GM18951 (cell line): ENCODE data around the gene TFDP2.

Source experiments
- POLR2A ChIP-seq: IDR thresholded peaks from 4 replicates; pipeline ENCODE4 v1.6.1; 2011; ENCODE audit warnings: mild to moderate bottlenecking; ENCODE audit not compliant: insufficient read length, insufficient read depth; ENCODE audit errors: extremely low read depth
- in situ Hi-C: fragments of 300-500 bp; cut with MboI; formaldehyde crosslinking; loops from one replicate; pipeline ENCODE4 v1.12.0; 2022; ENCODE audit warnings: low sequenced_read_pairs, mixed read lengths, inconsistent platforms; ENCODE audit not compliant: unreplicated experiment

Gene TFDP2

GRCh38 chr3:141949399-141949798 is 199.9 kb downstream of the TFDP2 start:
- TF ChIP-seq POLR2A: no peak
- in situ Hi-C loops: no loop called here

GRCh38 chr3:141945726-141946485 is 203.4 kb downstream of the TFDP2 start:
- no peak for TF ChIP-seq POLR2A
- in situ Hi-C loops: no loop called here

DNA sequence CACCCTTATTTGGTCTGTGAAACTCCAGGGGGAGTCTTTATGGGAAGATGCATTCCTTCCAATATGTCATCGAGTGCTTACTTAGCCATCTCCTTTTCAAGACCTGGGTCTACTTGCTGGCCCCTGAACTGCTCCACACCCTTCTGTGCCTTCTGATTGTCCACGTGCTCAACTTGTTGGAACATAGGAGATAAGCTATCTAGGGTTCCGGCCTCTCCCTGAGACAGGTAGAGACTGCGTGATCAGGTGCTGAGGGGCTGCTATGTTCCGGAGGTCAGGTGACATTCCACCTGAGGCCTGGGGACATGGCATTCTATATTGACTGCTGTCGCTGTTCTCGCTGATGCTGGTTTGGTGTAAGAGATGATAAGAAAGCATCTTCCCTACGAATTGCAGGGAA is 207.3 kb downstream of the TFDP2 start:
- in situ Hi-C loops: no loop called here
- TF ChIP-seq POLR2A: no peak

GRCh38 chr3:141941093-141941492 is 208.3 kb downstream of the TFDP2 start:
- no peak for TF ChIP-seq POLR2A
- in situ Hi-C loops: no loop called here

DNA sequence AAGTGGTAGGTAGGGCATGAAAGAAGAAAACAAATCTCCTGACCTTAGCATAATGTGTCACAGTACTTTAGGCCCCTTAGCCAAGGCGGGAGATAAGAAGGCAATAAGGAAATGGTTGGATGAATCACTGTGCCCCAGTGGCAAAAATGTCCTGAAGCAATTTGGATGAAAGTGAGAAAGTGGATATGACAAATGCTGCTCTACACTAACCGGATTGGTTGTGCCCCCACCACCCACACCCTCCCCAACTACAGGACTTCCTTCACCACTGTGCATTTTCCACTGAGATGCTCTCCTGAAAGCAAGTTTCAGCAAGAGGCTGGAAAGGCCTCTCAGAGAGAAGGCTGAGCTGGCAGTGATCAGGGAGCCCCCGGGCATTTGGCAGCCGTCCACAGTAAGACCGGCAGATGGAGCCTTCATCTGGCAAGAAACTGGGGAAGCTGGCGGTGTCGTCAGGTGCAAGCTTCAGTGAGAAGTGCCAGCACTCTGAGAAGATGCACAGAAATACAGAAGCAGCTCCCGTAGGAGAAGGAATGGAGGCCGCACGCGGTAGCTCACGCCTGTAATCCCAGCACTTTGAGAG is 209.1 kb downstream of the TFDP2 start:
- TF ChIP-seq POLR2A: no peak

DNA sequence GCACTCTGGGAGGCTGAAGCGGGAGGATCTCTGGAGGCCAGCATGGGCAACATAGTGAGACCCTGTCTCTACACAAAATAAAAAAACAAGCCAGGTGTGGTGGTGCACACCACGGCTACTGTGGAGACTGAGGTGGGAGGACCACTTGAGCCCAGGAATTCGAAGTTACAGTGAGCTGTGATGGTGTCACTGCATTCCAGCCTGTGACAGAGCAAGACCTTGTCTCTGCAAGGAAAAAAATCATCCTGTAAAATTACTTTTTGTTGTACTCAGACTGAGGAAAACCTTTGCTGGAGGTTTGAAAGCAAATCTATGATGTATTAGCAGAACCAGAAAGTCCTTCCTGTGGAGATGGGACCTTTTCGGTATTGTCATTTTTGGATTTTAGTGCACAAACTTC is 209.6 kb downstream of the TFDP2 start:
- in situ Hi-C loops: no loop called here

More for the DNA sequence above, 209.1 kb downstream of the TFDP2 start:
- in situ Hi-C loops: no loop called here

DNA sequence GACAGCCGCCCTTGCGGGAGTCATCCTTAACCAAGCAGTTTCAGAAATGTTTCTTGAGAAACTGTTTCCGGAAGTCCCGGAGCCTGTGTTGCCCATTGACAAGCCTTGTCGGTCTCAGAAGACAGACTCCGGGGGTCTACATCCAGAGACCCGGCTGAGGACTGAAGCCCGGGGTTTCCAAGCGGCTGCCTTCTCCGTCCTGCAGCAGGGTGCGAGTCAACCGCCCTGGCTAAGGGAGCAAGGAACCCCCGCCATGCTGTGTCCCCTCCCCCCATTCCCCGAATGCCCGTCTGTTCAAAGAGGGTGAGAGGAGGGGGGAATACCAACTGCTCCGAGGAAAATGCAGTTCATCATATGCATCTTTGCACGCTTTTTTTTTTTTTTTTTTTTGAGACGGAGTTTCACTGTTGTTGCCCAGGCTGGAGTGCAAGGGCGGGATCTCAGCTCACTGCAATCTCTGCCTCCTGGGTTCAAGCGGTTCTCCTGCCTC is 211.3 kb downstream of the TFDP2 start:
- TF ChIP-seq POLR2A: no peak
- in situ Hi-C loops: no loop called here

More for the DNA sequence above, 209.6 kb downstream of the TFDP2 start:
- no peak for TF ChIP-seq POLR2A

DNA sequence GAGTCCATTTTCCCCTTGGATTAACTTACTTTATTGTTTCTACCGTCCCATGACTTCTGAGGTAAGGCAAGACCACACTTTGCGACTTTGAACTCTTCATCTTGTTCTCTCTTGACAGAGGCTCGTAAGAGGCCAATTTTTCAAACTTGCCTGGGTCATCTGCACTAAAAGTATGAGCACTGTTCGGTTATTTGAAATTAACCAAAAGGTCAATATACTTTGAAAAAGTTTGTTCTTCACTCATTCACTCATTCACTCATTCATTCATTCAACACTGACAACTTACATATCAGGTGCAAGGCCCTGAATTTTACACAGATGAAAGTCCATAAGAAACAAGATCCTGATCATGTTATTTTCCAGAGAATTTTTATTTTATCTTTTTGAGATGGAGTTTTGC is 215.0 kb downstream of the TFDP2 start:
- in situ Hi-C loops: no loop called here
- TF ChIP-seq POLR2A: no peak

DNA sequence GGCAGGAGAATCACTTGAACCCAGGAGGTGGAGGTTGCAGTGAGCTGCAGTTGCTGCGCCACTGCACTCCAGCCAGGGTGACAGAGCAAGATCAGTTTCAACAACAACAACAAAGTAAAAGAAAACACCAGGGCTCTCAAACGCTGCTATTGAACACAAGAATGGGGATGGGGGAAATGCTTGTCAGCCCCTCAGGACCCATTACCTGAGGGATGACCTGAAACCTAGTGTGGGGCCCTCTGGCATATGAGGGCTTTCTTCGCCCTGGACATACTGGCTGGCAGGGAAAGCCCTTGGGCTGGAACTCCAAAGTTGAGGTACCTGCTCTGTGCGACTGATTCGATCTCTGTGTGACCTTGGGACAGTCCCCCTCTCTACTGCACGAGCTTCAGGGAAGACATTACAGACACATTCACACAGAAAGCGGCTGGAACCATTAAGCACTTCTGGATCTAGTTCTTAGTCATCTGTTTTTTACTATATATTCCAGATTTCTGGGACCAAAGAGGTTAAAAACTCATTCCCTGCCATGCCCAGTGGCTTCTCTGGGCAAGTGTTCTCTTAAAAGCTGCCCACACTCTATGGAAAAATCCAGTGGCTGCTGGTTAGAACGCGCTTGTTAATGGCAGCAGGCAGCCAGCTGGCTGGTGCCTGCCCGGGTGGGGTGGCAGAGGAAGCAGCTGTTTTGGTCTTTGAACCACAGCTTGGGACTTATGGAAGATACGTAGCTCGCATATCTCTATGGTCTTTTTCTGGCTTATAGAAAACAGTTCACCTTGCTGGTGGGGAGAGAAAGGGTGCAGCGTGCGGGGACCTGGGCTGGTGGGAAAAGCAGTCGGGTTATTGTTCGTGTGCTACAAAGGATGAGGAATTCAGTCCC is 215.7 kb downstream of the TFDP2 start:
- TF ChIP-seq POLR2A: no peak
- in situ Hi-C loops: no loop called here

GRCh38 chr3:141930801-141931200 is 218.5 kb downstream of the TFDP2 start:
- in situ Hi-C loops: no loop called here
- TF ChIP-seq POLR2A: no peak

DNA sequence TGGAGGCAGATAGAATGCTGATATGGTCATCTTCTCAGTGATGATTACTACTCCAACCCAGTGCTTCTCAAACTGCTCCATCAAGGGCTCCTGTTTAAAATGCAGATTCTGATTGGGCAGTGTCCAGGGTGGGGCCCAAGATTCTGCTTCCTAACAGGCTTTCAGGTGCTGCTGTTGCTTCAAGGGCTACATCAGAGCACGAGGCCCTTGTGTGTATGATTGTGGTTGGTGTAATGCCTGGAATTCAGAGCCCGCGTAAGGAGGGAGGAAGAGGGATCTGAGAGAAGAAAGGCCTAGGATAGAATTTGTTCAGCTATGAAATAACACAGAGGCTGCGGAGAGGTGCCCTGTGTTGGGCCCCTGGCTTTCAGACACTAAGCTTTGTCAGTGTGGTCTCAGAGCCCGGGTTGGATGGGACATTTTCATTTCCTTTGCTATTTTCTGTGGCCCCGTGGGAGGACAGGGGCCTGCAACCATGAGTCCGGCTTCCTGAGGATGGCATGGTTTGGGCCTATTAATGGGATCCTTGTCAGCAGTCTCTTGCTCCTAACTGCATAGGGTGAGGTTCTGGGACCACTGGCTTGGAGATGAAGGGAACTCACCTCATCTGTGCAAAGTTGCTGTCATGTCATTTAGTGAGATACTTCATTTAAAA is 219.9 kb downstream of the TFDP2 start:
- no peak for TF ChIP-seq POLR2A
- in situ Hi-C loops: no loop called here

GRCh38 chr3:141928631-141929270 is 220.6 kb downstream of the TFDP2 start:
- in situ Hi-C loops: no loop called here
- no peak for TF ChIP-seq POLR2A
